ENCODE data around the gene LIN37.
"Not testable (repeated sequence)": the region's sequence is repeated elsewhere in the genome, so short reads cannot be mapped to it uniquely, and the experiment has no call there.

LIN37 gene

GRCh38 chr19:35790981-35791813 lies 42.8 kb downstream of the LIN37 start:
- DNase-seq: no peak

GRCh38 chr19:35791814-35792279 lies 43.5 kb downstream of the LIN37 start:
- DNase-seq: no peak

GRCh38 chr19:35792312-35792711 lies 43.9 kb downstream of the LIN37 start:
- DNase-seq: no peak

- no peak for DNase-seq
Observed at GRCh38 chr19:35792888-35793287, 44.5 kb downstream of the LIN37 start.

GRCh38 chr19:35793381-35794165 lies 45.2 kb downstream of the LIN37 start:
- DNase-seq: no peak

GRCh38 chr19:35795564-35795963 lies 47.2 kb downstream of the LIN37 start:
- not testable (repeated sequence) for DNase-seq

- no peak for DNase-seq
Observed at GRCh38 chr19:35796645-35797542, 48.5 kb downstream of the LIN37 start.

GRCh38 chr19:35797663-35798062 lies 49.3 kb downstream of the LIN37 start:
- no peak for DNase-seq

GRCh38 chr19:35801828-35802227 lies 53.5 kb downstream of the LIN37 start:
- no peak for DNase-seq

All from inflammatory macrophage treated with lipopolysaccharide for 4 hours (primary cell).